ENCODE measurements around the gene PROB1. TPM values are rescaled to one million over a fixed set of nuclear protein-coding genes. Genes with fewer than 3 reads are reported as not detected.

Gene PROB1
- total RNA-seq, 2 donors from 2014 or later = 1.9 to 4.9 TPM

DNA sequence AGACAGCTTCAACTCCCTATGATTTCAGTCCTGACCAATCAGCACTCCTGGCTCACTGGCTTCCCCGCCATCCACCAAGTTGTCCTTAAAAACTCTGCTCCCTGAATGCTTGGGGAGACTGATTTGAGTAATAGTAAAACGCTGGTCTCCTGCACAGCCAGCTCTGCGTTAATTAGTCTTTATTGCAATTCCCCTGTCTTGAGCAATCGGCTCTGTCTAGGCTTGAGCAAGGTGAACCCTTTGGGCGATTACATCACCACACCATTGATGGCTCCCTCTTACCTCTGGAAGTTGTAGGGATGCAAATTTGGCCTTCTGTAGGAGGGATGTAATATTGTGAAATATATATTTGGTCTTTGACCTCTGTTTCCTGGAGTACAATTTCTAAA, 8.9 kb downstream of the PROB1 start:
- ATAC-seq (ENCODE audit: insufficient number of reproducible peaks, low FRiP score, low read depth) (no peak), DNase-seq (ENCODE audit: low spot score) (no peak)
- Histone ChIP-seq H3K4me1 (ENCODE audit: control insufficient read depth in 1 of 2, low read depth in 2 of 2) (peaks cover 3 to 13% of the 10 kb centered on the region in 2 donors), H3K36me3 (no peaks in the 10 kb centered on the region), H3K9me3 (no peaks in the 10 kb centered on the region), H3K27ac (no peak overlapping the region), H3K4me3 (no peak overlapping the region), H3K27me3 (replicated peaks; ENCODE audit: insufficient read depth) (no peaks in the 10 kb centered on the region)
- TF ChIP-seq, protein P1, sequence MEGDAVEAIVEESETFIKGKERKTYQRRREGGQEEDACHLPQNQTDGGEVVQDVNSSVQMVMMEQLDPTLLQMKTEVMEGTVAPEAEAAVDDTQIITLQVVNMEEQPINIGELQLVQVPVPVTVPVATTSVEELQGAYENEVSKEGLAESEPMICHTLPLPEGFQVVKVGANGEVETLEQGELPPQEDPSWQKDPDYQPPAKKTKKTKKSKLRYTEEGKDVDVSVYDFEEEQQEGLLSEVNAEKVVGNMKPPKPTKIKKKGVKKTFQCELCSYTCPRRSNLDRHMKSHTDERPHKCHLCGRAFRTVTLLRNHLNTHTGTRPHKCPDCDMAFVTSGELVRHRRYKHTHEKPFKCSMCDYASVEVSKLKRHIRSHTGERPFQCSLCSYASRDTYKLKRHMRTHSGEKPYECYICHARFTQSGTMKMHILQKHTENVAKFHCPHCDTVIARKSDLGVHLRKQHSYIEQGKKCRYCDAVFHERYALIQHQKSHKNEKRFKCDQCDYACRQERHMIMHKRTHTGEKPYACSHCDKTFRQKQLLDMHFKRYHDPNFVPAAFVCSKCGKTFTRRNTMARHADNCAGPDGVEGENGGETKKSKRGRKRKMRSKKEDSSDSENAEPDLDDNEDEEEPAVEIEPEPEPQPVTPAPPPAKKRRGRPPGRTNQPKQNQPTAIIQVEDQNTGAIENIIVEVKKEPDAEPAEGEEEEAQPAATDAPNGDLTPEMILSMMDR (IDR thresholded peaks at IDR 0.05) = no peak

DNA sequence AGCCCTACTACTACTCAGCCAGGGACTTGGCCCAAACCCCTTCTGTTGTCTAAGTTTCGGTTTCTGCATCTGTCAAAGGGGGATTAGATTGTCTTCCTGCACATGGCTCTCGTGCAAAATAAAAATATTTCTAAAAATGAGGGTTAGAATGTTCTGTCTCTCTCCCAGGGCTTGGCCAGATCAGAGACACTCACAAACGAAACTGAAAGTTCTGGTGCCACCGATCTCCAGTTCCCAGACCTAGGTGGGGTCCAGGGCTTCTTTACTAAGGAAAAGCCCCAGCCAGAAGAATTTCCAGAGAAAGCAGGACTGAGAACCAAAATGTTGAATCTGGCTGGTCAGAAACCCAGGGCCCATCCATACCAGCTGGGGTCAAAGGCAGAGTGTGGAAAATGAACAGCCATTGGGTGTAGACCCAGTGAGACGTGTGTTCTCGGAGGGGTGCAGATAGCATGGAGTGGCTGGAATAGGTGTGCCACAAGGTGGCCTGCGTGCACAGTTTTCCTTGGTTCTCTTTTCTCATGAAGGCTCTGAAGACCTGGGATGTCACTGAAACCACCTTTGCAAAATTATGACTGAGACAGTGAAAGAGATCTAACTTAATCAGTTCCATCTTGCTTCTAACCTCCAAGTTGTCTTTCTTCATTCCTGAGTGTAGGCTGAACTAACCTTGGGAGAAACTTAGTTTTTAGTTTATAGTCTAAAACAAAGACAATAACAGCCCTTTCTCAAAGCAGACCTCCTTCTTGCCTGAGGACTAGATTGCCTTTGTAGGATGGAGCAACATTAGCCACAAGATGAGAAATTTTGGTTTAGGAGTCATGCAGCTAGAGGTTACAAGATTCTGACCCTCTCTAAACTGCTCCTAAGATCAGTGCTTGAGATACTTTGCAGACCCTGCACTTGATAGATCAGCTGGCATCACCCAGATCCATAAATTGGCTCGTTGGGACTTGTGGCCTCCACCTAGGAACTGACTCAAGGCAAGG, 9.5 kb downstream of the PROB1 start:
- DNase-seq (ENCODE audit: low spot score) = no peak
- Histone ChIP-seq H3K36me3 (no peaks in the 10 kb centered on the region), H3K27me3 (replicated peaks; ENCODE audit: insufficient read depth) (no peaks in the 10 kb centered on the region), H3K4me3 (peak overlapping the region; percentile 66), H3K9me3 (no peaks in the 10 kb centered on the region), H3K27ac (no peak overlapping the region), H3K4me1 (ENCODE audit: control insufficient read depth in 1 of 2, low read depth in 2 of 2) (peaks cover 3 to 13% of the 10 kb centered on the region in 2 donors)
- no peak for ATAC-seq (ENCODE audit: insufficient number of reproducible peaks, low FRiP score, low read depth)
- TF ChIP-seq, protein P1 (IDR thresholded peaks at IDR 0.05) = no peak

DNA sequence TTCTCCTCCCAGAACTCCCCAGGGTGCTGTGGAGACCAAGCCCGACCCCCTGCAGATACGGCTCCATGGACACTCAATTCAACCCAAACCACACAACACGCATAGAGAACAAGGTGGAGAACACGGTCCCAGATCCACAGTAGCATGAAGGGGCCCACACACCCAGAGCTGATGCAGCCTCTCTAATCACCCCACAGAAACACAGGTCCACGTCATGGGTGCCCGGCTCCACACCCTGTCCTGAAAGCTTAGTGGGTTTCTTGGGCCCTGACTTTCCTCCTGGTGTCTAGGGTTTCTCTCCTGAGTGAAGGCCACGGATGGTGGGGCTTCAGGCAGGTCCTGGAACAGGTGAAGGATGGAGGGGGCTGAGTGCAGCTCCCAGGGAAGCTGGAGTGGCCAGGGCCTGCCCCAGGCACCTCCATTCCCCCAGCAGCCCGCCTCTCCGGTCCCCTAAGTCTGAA, 10.3 kb downstream of the PROB1 start:
- no peak for ATAC-seq (ENCODE audit: insufficient number of reproducible peaks, low FRiP score, low read depth)

DNA sequence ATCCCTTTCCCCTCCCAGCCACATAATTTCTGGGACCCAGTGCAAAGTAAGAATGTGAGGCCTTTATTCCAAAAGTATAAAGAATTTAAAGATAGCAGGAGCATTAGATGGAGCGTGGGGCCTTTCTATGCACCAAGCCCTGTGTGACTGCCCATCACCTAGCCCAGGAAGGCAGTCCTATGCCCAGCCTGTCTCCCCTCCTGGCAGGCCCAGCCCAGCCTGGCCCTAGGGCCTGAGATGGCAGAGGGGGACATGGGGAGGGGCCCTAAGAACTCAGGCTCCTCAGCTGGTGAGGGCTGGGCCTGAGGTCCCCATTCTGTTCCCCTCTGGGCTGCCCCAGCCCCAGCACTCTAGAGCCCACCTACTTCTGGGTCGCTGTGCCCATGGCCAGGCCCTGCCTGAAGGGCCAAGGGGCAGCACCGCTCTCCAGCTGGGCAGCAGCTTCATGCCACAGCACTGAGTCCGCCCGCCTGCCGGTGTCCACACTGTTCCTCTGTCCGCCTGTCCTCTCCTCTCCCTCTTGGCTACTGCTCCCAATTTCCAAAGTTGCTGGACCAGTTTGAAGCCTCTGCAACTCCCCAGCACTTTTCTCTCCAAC, 10.8 kb downstream of the PROB1 start:
- Histone ChIP-seq H3K4me1 (ENCODE audit: control insufficient read depth in 1 of 2, low read depth in 2 of 2) (peaks cover 3 to 13% of the 10 kb centered on the region in 2 donors), H3K36me3 (no peaks in the 10 kb centered on the region), H3K9me3 (no peaks in the 10 kb centered on the region), H3K27ac (no peak overlapping the region), H3K4me3 (no peak overlapping the region), H3K27me3 (replicated peaks; ENCODE audit: insufficient read depth) (no peaks in the 10 kb centered on the region)
- peak; percentile 16 for ATAC-seq (ENCODE audit: insufficient number of reproducible peaks, low FRiP score, low read depth)
- DNase-seq (ENCODE audit: low spot score) = no peak
- TF ChIP-seq, protein P1 (IDR thresholded peaks at IDR 0.05) = no peak

More for the DNA sequence above, 10.3 kb downstream of the PROB1 start:
- Histone ChIP-seq H3K27me3 (replicated peaks; ENCODE audit: insufficient read depth) (no peaks in the 10 kb centered on the region), H3K4me1 (ENCODE audit: control insufficient read depth in 1 of 2, low read depth in 2 of 2) (peaks cover 3 to 13% of the 10 kb centered on the region in 2 donors), H3K4me3 (peak overlapping the region; percentile 66), H3K27ac (no peak overlapping the region), H3K9me3 (no peaks in the 10 kb centered on the region), H3K36me3 (no peaks in the 10 kb centered on the region)
- TF ChIP-seq, protein P1 (IDR thresholded peaks at IDR 0.05) = no peak
- DNase-seq (ENCODE audit: low spot score) = no peak

All from thoracic aorta (tissue), 2 donors.